GM21360 (cell line): ENCODE results near the gene SPTLC1.
"Not testable (repeated sequence)": the region's sequence is repeated elsewhere in the genome, so short reads cannot be mapped to it uniquely, and the experiment has no call there.

Experiments
- ATAC-seq: cut with Tn5 transposase; IDR thresholded peaks from one replicate; pipeline ENCODE4 v1.9.1; 2021; ENCODE audit warnings: mild to moderate bottlenecking, moderate library complexity; ENCODE audit not compliant: unreplicated experiment

The SPTLC1 gene

DNA sequence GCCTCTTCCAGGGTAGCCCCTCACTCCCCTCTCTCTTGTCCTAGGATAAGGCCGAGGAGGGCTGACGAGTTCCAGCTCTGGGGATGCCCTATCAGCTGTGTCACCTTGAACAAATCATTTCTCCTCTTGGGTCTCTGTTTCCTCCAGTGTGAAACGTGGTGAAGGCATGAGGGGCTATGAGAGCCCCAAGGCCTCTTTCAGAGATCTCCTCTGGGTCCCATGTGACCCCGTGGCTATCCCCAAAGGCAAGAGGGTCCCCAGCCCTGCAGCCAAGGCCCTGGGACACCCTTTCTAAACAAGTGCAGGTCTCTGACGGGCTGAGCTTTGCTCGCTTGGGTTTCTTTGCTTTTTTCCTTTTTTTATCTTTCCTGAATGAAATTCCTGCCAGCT lies 25.5 kb upstream of the SPTLC1 start:
- ATAC-seq = no peak

DNA sequence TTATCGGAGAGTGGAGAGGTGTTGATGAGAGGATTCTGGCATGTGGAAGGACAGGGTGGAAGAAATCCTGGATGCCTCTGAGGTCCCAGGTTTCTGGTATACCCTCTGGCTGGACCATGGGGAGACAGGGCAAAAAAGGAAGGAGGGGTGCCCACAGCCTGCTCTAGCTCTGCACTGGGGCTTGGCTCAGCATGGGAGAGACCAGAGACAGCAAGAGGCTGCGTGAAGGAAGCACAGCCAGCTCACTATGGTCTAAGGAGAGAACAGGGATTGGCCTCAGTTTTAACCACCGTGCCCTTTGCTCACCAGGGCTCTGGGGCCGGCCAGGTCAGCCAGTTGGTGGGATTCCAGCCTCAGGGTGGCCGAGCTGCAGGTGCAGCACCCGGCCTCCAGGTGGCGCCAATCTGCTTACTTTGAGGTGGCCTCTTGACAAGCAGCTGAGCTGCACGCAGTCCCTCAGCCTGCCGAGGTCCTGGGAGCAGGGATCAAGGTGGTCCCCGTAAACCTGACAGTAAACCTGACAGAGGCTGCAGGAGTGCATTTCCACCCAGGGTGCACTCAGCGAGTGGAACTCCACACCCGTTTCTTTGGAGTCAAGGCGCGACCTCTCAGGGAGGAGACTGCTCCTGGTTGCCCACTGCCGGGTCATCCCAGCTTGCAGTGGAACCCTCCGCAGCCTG lies 25.0 kb upstream of the SPTLC1 start:
- ATAC-seq = no peak

DNA sequence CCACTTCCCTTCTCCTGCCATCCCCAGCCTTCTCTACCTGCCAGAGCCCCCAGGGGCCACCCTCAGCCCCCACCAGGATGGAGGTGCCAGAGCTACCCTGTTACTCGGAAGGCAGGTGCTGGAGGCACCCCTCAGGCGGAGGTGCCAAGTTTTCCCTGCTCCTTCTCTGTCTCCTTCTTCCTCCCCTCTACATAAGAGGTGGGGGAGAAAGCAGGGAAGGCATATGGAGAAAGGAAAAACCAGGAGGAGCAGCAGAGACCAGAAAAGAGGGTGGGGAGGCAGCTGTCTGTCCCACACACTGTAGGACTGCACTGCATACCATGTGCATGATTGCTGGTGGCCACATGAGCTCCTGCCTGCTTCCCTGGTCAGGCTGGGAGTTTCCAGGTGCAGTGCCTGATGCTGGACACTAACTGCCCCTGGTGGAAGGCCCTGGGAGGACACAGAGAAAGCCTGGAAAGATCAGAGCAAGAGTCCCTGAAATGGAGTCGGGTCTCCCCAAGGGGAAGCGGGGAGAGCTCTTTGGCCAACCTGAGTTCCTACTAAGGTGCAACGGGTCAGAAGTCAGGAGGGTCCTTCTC lies 23.8 kb upstream of the SPTLC1 start:
- ATAC-seq = not testable (repeated sequence)

DNA sequence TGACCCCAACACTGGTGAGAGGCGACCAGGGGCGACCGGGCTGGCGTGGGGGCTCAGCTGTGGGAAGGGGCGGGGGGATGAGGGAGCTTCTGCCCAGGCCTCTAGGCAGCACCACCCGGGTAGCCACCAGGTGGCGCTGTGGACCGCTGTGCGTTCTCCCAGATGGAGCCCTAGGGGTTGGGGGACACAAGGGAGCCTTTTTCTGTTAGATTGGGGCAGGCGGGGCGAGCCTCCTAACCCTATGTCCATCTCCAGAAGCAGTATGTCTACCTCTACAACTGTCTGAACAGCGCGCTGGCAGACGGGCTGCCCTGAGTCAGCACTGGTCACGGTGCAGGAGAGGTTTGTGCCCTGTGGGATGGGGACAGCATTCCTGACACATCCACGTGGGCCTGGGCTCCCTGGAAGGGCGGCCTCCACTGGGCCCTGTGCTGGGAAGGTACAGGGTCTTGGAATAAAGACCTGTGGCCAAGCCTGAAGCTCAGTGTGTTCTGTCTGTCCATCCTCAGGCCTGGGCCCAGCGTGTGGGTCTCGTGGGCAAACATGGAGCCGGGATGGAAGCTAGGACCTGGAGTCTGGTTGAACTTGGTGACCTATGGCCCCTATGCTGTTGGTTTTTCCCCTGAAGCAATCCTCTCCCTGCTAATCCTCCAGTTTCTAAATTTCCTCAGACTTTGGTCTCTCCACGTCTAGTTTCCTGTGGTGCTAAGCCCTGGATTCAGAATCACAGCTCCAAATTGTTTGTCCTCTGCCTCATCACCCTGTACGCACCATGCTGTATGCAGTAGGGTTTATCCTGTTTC lies 23.1 kb upstream of the SPTLC1 start:
- no peak for ATAC-seq

DNA sequence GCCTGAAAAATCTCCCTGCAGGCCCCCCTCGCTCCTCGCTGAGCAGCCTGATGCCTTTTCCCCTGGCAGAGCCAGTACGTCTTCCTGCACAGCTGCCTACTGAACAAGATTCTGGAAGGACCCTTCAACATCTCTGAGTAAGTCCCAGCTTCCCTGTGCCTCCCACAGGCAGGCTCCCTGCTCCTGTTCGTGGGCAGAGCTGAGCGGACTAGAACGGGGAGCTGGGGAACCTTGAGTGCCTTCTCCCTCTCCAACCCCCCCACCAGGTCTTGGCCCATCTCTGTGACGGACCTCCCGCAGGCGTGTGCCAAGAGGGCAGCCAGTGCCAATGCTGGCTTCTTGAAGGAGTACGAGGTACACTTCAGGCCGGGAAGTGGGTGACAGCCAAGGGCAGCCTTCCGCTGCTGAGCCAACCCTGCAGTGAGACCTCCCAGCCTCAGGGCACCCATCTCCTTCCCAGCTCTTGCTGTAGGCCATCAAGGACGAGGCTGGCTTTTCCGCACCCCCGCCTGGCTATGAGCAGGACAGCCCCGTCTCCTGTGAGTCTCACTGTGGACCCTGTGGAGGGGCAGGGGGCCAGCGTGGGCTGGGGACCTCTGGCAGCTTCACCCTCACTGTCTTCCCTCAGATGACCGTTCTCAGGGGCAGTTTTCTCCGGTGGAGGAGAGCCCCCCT lies 21.1 kb upstream of the SPTLC1 start:
- ATAC-seq = no peak

DNA sequence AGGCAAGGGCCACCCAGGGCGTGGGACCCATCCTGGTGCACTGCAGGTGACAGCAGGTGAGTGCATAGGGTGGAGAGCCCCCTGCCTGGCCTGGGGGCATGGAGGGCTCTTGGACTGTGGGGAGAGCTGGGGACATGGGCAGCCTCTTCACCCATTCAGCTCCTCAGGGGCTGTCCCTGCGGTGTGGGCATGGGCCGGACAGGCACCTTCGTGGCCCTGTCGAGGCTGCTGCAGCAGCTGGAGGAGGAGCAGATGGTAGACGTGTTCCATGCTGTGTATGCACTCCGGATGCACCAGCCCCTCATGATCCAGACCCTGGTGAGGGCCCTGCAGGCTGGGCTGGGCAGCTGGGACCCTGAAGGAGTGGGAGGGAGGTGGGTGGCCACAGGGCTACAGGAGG lies 20.4 kb upstream of the SPTLC1 start:
- ATAC-seq = no peak

DNA sequence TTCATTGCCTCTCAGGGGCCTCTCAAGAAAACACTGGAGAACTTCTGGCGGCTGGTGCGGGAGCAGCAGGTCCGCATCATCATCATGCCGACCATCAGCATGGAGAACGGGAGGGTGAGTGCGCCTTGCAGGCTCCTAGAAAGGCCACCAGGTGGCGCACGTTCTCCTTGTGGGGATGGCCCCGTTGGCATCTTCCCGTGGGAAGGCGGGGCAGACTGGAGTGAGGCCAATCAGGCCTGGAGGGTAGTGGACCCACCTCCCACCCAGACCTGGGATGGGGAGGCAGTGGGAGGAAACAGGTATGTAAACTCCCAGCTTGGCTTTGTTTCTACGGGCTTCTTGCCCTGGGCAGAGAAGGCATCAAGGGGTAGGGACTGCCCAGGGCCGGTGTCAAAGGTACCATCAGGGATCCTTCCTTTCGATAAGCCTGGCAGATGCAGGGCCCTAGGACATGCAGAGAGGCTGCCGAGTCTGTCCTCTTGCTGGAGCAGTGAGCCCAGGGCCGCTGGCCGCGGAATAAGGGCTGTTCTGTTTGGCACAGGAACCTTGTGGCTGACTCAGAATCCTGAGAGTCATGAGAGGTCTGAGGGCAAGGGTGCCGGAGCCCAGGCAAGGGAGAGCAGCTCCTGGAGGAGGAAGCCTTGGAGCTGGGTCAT lies 18.9 kb upstream of the SPTLC1 start:
- peak; percentile 58 for ATAC-seq

DNA sequence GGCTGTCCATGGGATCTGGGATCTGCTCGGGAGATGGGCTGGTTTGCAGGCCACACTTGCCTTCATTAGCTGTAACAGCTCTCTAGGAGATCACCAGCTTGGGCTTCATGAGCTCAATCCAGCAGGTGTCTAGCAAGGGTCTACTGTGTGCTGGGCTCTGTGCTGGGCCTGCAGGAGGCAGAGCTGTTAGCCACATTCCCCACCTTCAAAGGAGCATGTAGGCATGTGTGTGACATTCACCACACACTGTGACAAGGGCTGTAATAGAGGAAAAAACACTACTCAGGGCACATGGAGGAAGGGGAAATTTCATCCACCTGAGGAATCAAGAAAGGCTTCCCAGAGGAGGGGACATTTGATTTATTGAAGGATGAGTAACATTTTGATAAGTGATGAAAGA lies 17.7 kb upstream of the SPTLC1 start:
- ATAC-seq = not testable (repeated sequence)

DNA sequence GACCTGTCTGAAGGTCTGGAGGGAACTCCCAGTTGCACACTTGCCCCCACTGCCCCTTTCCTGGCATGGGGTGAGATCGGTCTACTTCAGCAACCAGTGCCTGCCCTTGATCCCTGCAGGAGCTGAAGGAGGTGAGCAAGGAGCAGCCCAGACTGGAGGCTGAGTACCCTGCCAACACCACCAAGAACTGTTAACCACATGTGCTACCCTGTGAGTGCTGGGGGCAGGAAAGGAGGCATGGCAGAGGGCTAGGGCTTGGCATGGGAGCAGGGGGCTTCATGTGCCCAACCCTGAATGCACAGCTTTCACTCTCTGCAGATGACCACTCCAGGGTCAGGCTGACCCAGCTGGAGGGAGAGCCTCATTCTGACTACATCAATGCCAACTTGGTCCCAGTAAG lies 17.3 kb upstream of the SPTLC1 start:
- no peak for ATAC-seq

DNA sequence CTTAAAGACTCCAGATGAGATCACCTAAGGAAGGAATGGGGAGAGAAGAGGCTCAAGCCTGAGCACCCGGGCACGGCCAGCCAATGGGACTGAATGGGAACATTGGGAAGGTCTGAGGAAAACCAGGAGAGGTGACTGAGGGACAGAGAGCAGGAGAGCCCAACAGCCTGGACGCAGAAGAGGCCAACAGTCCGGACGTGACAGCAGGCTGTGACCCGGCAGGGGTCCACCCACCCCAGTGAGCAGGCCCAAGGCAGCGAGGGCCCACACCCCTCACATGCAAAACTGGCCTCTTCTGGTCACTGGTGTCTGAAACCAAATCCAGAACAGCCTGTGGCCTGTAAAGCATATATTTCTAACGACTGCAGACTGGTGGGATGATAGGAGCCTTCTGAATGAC lies 7.6 kb upstream of the SPTLC1 start:
- ATAC-seq = no peak

DNA sequence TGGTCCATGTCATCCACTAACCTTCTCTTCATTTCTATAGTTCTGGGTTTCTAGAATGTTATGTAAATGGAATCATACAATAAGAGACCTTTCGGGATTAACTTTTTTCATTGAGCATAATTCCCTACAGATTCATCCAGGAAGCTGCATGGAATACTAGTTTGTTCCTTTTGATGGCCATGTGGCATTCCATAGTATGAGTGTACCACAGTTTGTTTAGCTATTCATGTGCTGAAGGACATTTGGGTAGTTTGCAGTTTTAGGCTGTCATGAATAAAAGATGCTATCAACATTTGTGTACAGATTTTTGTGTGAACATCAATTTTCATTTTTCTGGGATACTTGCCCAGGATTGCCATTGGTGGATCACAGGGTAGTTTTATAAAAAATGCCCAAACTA lies 6.8 kb upstream of the SPTLC1 start:
- no peak for ATAC-seq

DNA sequence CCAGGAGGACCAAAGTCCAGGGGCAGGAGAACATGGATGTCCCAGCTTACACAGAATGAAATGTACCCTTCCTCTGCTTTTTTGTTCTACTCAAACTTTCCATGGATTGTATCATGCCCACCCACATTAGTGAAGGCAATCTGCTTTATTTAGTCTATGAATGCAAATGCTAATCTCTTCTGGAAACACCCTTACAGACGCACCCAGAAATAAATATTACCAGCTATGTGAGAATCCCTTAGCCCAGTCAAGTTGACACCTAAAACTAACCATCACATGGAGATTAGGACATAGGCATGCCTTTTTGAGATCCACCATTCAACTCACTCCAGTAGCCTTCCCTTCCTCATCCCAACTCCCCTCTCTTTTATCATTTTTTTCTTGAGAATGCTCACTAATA lies 6.1 kb upstream of the SPTLC1 start:
- ATAC-seq = no peak

DNA sequence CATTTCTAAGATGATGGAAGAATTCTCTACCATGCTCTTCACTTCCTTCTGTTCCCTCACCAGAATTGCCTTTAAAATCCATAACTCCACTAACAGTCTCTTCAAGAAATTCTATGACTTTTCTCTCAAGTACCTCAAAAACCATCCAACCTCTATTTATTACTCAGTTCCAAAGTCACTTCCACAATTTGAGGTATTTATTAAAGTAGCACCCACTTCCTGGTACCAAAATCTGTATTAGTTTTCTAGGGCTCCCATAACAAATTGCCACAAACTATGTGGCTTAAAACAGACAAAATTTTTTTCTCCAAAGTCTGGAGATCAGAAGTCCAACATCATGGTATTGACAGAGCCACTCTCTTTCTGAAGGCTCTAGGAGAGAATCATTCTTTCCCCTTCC lies 4.9 kb upstream of the SPTLC1 start:
- ATAC-seq = no peak

DNA sequence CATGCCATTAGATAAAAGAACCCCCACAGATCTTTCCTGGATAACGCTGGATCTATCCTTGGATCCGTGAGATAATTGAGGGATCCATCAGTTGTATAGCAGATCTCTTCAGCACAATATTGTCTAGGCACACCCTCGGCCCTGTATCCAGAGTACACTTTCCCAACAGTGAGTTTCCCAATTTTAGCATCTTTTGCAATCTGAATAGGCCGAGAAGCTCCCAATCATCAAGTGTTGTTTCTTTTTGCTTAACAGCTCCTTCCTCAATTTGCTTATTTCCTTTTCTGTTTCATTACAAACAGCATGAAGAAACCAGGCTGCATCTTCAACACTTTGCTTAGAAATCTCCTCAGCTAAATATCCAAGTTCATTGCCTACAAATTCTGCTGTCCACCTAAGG lies 4.4 kb upstream of the SPTLC1 start:
- ATAC-seq = no peak

DNA sequence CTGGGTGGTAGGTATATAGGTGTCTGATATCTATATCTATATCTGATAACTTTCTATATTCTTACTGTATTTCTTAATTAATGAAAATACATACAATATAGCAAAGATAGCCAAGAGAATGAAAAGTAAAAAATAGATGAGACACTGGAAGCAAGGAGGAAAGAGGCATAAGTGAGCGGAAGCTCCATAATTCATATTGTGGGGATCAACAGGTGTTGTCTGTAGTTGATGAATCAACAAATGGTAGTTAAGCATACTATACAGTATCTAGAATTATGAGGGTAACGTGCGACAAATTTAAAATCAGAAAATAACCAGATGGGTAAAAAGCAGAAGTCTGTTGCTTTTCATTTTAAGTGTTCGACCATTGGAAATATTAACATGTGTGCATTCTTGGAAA lies 7.1 kb downstream of the SPTLC1 start:
- no peak for ATAC-seq

DNA sequence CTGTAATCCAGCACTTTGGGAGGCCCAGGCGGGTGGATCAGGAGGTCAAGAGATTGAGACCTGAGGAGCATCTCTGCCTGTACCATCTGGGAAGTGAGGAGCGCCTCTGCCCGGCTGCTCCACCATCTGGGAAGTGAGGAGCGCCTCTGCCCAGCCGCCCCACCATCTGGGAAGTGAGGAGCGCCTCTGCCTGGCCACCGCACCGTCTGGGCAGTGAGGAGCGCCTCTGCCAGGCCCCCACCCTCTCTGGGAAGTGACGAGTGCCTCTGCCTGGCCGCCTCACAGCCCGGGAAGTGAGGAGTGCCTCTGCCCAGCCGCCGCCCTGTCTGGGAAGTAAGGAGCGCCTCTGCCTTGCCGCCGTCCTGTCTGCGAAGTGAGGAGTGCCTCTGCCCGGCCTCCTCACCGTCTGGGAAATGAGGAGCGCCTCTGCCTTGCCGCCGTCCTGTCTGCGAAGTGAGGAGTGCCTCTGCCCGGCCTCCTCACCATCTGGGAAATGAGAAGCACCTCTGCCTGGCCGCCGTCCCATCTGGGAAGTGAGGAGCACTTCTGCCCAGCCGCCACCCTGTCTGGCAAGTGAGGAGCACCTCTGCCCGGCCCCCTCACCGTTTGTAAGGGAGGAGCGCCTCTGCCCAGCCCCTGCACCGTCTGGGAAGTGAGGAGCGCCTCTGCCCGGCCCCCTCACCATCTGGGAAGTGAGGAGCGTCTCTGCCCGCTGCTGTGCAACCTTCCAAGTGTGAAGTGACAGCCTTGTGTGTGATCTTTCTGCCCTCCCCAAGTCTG lies 9.6 kb downstream of the SPTLC1 start:
- not testable (repeated sequence) for ATAC-seq

DNA sequence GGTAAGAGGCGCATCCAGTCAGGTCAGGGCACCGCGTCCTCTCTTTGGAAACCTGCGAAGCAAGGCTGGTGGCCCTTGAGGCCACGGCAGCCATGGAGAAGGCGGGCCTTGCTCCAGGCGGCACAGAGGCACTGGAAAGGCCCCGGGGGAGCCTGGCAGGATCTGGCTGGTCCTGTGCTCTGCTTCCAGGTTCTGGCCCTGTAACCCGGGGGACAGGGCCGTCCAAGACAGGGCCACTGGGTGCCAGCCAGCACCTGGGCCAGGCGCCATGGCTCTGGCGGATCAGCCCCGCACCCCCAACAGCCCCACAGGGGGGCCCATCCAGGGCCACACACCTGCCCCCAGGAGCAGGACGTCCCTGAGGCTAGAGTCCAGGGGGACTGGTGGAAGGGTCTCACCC lies 11.6 kb downstream of the SPTLC1 start:
- ATAC-seq = not testable (repeated sequence)

DNA sequence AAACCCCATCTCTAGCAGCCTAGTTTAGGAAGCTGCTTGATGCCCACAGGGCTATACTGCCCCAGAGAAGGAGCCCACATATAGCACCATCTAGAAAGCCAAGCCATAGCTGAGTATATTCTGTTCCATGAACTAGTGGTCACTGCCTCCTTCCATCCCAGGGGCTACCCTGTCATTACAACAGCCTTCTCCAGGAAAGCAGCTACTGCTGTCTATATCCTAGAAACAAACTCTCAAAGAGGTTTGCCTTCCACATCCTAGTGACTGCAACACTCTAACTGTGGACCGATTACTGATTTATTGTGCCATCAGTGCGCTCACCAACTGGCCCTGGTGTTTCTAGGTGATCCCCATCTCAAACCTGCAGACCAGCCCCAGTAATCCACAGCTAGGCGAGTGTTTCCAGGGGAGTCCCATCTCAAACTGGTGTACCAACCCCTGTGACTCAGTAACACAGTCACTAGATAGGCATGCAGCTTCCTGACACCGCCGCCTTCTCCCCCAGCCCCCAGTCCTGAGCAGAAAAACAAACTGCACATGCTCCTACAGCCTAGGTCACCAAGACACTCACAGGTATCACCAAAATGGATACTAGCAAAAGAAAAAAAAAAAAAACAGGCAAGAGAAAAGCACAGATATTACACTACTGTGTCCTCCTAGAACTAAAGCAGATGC lies 14.8 kb downstream of the SPTLC1 start:
- no peak for ATAC-seq

DNA sequence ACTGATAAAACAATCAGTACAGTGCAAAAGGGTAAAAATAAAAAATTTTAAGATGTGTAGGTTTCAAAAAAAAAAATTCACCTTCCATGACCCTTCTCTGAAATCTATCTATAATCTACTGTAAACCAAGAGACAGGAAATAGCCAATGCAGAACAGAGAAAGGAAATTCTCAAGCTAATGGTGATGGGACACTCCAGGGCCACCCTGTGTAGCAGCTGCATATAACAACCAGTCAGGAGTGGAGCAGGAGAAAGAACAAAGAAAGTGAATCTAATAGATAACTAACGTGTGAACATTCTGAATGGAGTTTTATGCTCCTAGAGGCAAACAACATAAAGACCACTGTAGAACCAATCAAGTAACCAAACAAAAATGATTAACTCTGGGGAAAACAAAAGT lies 16.6 kb downstream of the SPTLC1 start:
- no peak for ATAC-seq

DNA sequence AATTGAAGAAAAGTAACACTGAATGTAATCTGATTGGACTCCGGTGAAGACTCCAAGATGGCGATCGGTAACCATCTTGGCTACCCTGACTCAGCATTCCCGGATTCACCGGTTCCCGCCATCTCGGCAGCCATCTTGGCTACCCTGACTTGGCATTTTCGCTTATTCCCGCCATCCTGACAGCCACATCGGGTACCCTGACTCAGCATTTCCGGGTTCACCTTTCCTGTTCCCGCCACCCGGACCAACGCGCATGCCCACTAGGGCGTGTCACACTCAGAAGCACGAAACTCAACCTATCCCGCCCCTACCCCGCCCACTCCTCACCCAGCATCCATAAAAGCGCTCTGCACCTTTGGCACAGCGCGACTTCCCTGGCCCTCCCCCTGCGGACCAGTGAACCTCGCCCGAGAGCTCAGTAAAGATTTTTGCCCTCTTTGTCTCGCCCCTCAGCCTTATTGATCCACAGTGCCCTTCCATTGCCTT lies 17.2 kb downstream of the SPTLC1 start:
- ATAC-seq = no peak
